Activated naive CD4-positive, alpha-beta T cell treated with anti-CD3 and anti-CD28 coated beads for 36 hours (primary cell): ENCODE data around the gene TSPAN6. TPM values are rescaled to one million over a fixed set of nuclear protein-coding genes. Genes with fewer than 3 reads are reported as not detected.

Source experiments
- CTCF ChIA-PET: fragments of 350-600 bp; sonication (Branson Sonifier 250); formaldehyde crosslinking; loops from one replicate; lab custom pipeline; 2021; ENCODE audit warnings: antibody characterized with exemption; lab: Charles Lee
- DNase-seq: peaks from one replicate; pipeline ENCODE4 v3.0.0-alpha.2; 2020
- H3K27ac Mint-ChIP-seq: one replicate; pipeline ENCODE4 v1.8.0; 2021; ENCODE audit warnings: mild to moderate bottlenecking, mixed read lengths
- H3K27me3 Mint-ChIP-seq: one replicate; pipeline ENCODE4 v1.8.0; 2021; ENCODE audit warnings: low read depth, mixed read lengths
- H3K36me3 Mint-ChIP-seq: one replicate; pipeline ENCODE4 v1.8.0; 2021; ENCODE audit warnings: low read depth, mixed read lengths
- H3K4me1 Mint-ChIP-seq: one replicate; pipeline ENCODE4 v1.8.0; 2021; ENCODE audit warnings: low read depth, mixed read lengths
- H3K4me3 Mint-ChIP-seq: one replicate; pipeline ENCODE4 v1.8.0; 2021; ENCODE audit warnings: mild to moderate bottlenecking, moderate library complexity, mixed read lengths
- H3K9me3 Mint-ChIP-seq: one replicate; pipeline ENCODE4 v1.8.0; 2021; ENCODE audit warnings: mixed read lengths
- intact Hi-C: fragments of 100-400 bp; cut with micrococcal nuclease; formaldehyde crosslinking; loops from one replicate; pipeline ENCODE4 v1.15.1; 2023
- total RNA-seq, 2 experiments: library from RNA; stranded (reverse); gene quantifications; one replicate each; pipeline ENCODE4 v1.2.3, GENCODE V29; 2021

Gene TSPAN6
- total RNA-seq, 2 experiments from 2014 or later = 0.42 to 0.57 TPM

DNA sequence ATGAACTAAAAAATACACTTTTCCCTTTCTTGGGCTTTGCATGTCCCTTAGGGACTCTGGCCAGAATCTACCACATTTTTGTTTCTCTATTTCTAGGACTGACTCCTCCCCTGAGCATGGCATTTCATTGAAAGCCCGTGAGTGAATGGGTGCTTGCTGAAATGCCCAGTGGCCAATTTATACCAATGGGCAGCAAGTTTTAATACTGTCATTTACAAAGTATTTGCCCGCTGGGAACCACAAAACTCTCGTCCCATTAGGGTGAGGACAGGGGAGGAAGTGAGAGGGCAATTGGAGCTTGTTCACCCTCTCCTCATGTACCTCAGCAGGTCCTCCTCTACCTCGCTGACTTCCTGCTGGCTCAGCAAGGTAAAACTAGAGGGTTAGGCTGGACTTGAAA lies 8.5 kb upstream of the TSPAN6 start:
- Mint-ChIP-seq H3K4me1 (no peaks in the 10 kb centered on the region), H3K27me3 (no peaks in the 10 kb centered on the region), H3K4me3 (no peak overlapping the region), H3K27ac (no peak overlapping the region), H3K9me3 (no peaks in the 10 kb centered on the region), H3K36me3 (no peaks in the 10 kb centered on the region)
- intact Hi-C loops = no loop called here
- DNase-seq = no peak
- CTCF ChIA-PET = no interaction called here

DNA sequence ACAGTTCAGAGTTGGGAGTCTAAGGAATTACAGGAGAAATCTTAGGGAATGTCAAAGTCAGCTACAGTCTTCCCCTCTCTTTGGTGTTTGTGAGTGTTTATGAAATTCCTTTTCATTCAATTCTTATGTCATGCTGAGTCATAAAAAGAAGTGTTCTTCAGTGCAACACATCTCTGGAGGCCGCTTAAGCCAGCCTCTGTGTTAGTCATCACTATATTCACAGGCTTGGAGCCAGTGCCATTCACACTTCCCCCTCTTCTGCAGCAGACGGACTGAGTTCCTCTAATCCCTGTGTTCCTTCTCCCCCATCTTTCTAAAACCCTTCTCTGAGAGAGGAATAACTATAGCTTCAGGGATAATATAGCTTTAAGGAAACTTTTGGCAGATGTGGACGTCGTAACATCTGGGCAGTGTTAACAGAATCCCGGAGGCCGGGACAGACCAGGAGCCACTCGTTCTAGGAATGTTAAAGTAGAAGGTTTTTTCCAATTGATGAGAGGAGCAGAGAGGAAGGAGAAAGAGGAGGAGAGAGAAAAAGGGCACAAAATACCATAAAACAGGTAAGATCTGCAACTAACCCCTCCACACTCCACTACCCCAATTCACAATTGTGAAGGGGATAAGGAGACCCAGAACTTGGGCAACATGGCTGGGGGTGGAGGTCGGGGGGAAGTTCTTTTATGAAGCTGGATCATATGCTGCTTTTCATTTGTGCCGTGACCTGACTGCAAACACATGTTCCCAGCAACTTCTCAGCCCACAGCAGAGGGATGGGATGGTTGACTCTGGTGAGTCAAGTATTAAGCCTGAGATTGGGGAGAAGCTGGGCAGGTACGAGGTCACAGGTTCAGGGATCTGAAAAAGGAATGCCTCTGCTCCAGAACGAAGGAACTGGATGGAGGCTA lies 7.6 kb upstream of the TSPAN6 start, which contains the start of gene SRPX2:
SRPX2 (plus strand) TSS at position 244 of the 905 bp plus-strand sequence. CDS start 2,124 bp downstream, outside the sequence.
- Mint-ChIP-seq H3K36me3 (no peaks in the 10 kb centered on the region), H3K9me3 (no peaks in the 10 kb centered on the region), H3K4me1 (no peaks in the 10 kb centered on the region), H3K4me3 (no peak within 1 kb of the TSS), H3K27me3 (no peaks in the 10 kb centered on the region), H3K27ac (no peak within 1 kb of the TSS)
- CTCF ChIA-PET = interaction anchor here (0.6 to 0.7 kb wide), 2 partner anchors 11 to 41 kb away, joined by 3 to 4 read pairs; no protein-coding TSS in a partner anchor
- DNase-seq = no peak
- intact Hi-C loops = no loop called here

DNA sequence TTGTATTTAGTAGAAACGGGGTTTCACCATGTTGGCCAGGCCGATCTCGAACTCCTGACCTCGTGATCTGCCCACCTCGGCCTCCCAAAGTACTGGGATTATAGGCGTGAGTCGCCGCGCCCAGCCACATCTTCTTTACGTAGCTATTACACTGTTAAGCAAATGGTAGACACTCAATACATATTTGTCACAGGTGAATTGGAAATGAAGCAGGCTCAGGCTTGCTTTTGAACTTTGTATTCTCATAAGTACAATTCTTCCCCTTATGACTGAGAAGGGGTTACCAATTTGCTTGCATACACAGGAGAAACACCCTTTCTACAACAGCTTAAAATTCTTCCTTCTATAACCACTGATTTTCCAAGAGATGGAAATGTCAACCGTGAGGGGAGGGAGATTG lies 6.6 kb upstream of the TSPAN6 start:
- no peaks in the 10 kb centered on the region for H3K36me3 Mint-ChIP-seq
- CTCF ChIA-PET = no interaction called here

DNA sequence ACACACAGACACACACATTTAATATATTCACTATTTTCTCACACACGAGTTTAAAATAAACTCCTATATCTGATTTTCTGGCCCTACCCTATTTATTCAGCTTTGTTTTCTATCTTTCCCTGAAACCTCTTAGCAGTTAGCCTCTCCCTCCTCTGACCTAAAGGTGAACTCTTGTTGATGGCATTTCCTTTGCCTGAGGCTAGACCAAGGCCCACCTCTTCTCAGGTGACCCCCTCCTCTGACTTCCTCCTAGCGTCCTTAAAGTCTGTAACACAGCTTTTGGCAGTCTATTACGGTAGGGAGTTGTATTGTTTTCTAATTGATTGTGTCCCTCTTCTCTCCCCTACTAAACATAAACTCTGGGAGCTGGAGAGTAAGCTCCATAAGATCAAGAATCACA lies 5.7 kb upstream of the TSPAN6 start:
- Mint-ChIP-seq H3K27me3 (no peaks in the 10 kb centered on the region), H3K9me3 (no peaks in the 10 kb centered on the region), H3K4me3 (no peak overlapping the region), H3K27ac (no peak overlapping the region), H3K36me3 (no peaks in the 10 kb centered on the region), H3K4me1 (no peaks in the 10 kb centered on the region)
- intact Hi-C loops = no loop called here
- CTCF ChIA-PET = no interaction called here
- no peak for DNase-seq

More for the DNA sequence above, 6.6 kb upstream of the TSPAN6 start:
- Mint-ChIP-seq H3K9me3 (no peaks in the 10 kb centered on the region), H3K27me3 (no peaks in the 10 kb centered on the region), H3K4me1 (no peaks in the 10 kb centered on the region), H3K4me3 (no peak overlapping the region), H3K27ac (no peak overlapping the region)
- DNase-seq = no peak
- intact Hi-C loops = no loop called here

DNA sequence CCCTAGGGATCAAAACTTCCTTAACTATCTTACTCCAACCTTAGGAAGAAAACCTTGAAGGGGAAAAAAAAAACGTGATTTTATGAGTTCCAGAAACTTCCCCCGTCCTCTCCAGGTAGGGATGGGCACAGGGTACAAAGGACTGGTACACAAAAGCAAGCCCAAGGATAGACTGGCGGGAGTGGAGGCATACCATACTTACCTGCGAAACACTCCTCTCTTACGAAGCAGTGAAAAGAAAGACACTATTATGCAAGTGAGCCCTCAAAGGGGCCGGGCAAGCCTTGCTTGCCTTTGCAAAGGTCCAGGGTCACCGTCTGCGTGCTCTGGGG lies 651 bp downstream of the TSPAN6 start:
- H3K27me3 Mint-ChIP-seq = peaks cover 3% of the 10 kb centered on the region
- peaks cover 6% of the 10 kb centered on the region for H3K4me1 Mint-ChIP-seq
- DNase-seq = no peak
- H3K9me3 Mint-ChIP-seq = no peaks in the 10 kb centered on the region
- no peaks in the 10 kb centered on the region for H3K36me3 Mint-ChIP-seq
- CTCF ChIA-PET = interaction anchor here (0.8 to 2.5 kb wide), 4 partner anchors 13 to 124 kb away, joined by 3 to 12 read pairs (median 6); no protein-coding TSS in a partner anchor
- H3K4me3 Mint-ChIP-seq = peak overlapping the region; percentile 86
- H3K27ac Mint-ChIP-seq = no peak overlapping the region
- intact Hi-C loops = loop anchor here (1.0 to 10.0 kb wide), 4 partner anchors 10 to 191 kb away; no protein-coding TSS in a partner anchor

DNA sequence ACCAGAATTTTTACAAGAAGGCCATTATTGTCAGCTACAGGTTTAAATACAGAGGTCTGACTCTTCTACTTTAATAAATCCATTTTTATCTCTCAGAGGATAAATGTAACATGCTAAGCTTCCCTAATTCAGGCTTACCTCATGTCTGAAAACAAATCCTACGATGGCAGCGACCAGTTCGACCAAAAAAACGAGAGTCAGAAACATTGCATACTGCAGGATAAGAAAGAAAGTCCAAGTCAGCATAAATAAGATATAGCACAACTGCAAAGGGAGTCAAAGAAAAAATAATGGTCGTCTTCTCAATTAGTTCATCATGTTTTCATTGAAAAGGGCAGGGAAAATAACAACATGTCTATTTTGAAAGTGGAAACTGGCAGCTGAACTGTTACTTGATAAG lies 1.6 kb downstream of the TSPAN6 start:
- peaks cover 6% of the 10 kb centered on the region for H3K4me1 Mint-ChIP-seq
- H3K27ac Mint-ChIP-seq = no peak overlapping the region
- no peak for DNase-seq
- H3K9me3 Mint-ChIP-seq = no peaks in the 10 kb centered on the region
- H3K4me3 Mint-ChIP-seq = no peak overlapping the region
- no peaks in the 10 kb centered on the region for H3K36me3 Mint-ChIP-seq
- intact Hi-C loops = loop anchor here (10.0 kb wide), 1 partner anchor 190 kb away; no protein-coding TSS in a partner anchor
- CTCF ChIA-PET = interaction anchor here (1.0 kb wide), 1 partner anchor 123 kb away, joined by 3 read pairs; no protein-coding TSS in a partner anchor
- peaks cover 3% of the 10 kb centered on the region for H3K27me3 Mint-ChIP-seq

DNA sequence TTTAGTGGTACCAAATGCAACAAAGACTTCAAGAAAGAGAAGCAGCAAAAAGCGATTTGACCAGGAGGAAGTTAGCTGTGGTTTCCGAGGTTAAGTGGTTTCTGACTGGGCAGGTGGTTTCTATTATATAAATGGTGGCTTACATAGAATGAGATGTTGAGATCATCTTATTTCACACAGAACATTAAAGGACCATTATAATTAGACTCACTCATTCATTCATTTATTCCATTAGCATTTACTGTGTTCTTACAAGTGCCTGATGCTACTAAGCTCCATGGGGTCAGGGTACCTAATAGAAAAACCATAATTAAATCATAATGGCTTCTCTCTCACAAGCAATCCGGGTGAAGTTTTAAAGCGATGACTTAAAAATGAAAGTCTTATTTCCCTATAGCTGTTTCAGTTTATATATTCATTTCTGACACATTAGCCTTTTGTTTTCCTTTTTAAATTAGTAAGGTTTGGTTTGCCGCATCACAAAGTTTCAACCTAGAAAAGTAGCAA lies 10.6 kb downstream of the TSPAN6 start:
- peaks cover 10% of the 10 kb centered on the region for H3K4me1 Mint-ChIP-seq
- H3K36me3 Mint-ChIP-seq = no peaks in the 10 kb centered on the region
- intact Hi-C loops = loop anchor here (1.0 kb wide), 1 partner anchor 10 kb away; the partner anchor contains the start of gene TSPAN6
- no peak overlapping the region for H3K4me3 Mint-ChIP-seq
- peak; percentile 21 for DNase-seq
- no peaks in the 10 kb centered on the region for H3K9me3 Mint-ChIP-seq
- no peak overlapping the region for H3K27ac Mint-ChIP-seq
- no peaks in the 10 kb centered on the region for H3K27me3 Mint-ChIP-seq
- CTCF ChIA-PET = no interaction called here

DNA sequence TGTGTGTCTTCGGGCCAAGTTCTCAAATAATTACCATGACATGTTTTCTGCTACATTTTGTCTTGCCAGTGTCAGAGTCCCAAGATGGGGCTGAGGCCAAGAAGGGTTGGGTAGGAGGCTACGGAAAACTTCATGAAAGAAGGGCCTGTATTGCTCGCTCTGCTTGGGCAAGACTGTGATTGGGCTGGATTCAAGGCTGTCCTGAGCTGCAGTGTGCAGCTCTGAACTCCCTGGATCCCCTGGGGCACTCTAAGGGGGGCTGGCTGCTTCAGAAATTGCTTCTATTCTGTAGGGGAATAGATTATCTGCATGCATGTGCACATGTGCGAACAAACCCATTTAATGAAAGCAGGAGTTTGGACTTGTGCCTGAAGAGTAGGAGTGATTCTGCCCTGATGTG lies 13.6 kb downstream of the TSPAN6 start:
- no peak for DNase-seq
- H3K27ac Mint-ChIP-seq = no peak overlapping the region
- H3K4me1 Mint-ChIP-seq = peaks cover 10% of the 10 kb centered on the region
- CTCF ChIA-PET = no interaction called here
- no peaks in the 10 kb centered on the region for H3K27me3 Mint-ChIP-seq
- H3K9me3 Mint-ChIP-seq = no peaks in the 10 kb centered on the region
- H3K36me3 Mint-ChIP-seq = no peaks in the 10 kb centered on the region
- intact Hi-C loops = no loop called here
- no peak overlapping the region for H3K4me3 Mint-ChIP-seq

DNA sequence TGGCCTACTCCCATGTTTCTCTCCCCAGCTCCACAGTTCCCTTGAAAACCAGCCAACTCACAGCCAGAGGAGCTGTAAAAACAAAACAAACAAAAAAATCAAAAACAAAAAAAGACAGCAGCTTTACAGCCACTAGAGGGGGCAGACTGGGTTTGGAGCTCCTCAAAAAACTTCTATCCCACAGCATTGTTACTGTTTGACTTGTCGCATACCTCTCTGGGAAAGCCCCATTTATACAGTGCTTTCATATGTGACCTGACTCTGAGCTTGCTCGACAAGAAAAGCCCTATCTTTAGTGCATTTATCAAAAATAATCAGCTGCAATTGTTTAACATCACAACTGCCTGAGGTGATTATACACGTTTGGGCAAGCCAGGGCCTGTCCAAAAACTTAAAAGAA lies 21.6 kb downstream of the TSPAN6 start:
- intact Hi-C loops = loop anchor here (1.0 kb wide), 1 partner anchor 21 kb away; the partner anchor contains the start of gene TSPAN6
- Mint-ChIP-seq H3K4me3 (no peak overlapping the region), H3K36me3 (no peaks in the 10 kb centered on the region), H3K27me3 (peaks cover 9% of the 10 kb centered on the region), H3K9me3 (no peaks in the 10 kb centered on the region), H3K27ac (no peak overlapping the region), H3K4me1 (peaks cover 1% of the 10 kb centered on the region)
- CTCF ChIA-PET = interaction anchor here (0.8 to 1.6 kb wide), 5 partner anchors 22 to 154 kb away, joined by 3 to 8 read pairs (median 3); partner anchors contain the start of gene TSPAN6
- DNase-seq = peak; percentile 13

DNA sequence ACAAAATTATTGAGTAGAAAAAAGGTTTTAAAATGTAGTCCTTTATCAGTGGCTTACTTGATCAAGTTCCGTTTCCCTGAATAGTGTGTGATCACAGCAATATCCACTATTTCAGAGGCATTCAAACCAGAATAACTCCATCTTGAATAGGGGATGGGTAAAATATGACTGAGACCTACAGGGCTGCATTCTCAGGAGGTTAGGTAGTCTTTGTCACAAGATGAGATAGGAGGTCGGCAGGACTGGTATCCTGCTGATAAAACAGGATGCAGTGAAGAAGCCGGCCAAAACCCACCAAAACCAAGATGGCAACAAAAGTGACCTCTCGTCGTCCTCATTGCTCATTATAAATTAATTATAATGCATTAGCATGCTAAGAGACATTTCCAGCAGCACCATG lies 24.7 kb downstream of the TSPAN6 start:
- H3K9me3 Mint-ChIP-seq = no peaks in the 10 kb centered on the region
- H3K27ac Mint-ChIP-seq = no peak overlapping the region
- intact Hi-C loops = no loop called here
- no peaks in the 10 kb centered on the region for H3K36me3 Mint-ChIP-seq
- DNase-seq = no peak
- no peak overlapping the region for H3K4me3 Mint-ChIP-seq
- H3K27me3 Mint-ChIP-seq = peaks cover 9% of the 10 kb centered on the region
- CTCF ChIA-PET = no interaction called here
- H3K4me1 Mint-ChIP-seq = peaks cover 1% of the 10 kb centered on the region

DNA sequence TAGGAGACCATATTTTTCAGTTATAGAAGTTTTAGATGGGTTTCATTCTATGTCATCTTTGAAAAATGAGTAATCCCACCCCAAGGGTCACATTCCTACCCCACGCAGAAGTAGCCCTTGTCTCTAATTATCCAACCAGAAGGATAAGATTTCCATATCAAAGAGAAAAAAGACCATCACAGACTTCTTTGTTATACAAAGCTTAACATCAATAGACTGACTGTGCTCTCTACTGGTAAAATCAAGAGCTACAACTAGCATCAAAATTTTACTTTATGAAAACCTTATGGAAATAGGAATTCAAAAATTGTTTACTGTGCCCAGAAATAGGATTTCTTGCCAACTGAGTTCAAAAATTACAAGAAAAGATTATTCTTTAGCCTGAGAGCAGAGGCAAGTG lies 27.0 kb downstream of the TSPAN6 start:
- no peaks in the 10 kb centered on the region for H3K36me3 Mint-ChIP-seq
- H3K4me1 Mint-ChIP-seq = no peaks in the 10 kb centered on the region
- CTCF ChIA-PET = no interaction called here
- no peak overlapping the region for H3K4me3 Mint-ChIP-seq
- H3K27me3 Mint-ChIP-seq = peaks cover 5% of the 10 kb centered on the region
- DNase-seq = no peak
- intact Hi-C loops = no loop called here
- no peak overlapping the region for H3K27ac Mint-ChIP-seq
- no peaks in the 10 kb centered on the region for H3K9me3 Mint-ChIP-seq

DNA sequence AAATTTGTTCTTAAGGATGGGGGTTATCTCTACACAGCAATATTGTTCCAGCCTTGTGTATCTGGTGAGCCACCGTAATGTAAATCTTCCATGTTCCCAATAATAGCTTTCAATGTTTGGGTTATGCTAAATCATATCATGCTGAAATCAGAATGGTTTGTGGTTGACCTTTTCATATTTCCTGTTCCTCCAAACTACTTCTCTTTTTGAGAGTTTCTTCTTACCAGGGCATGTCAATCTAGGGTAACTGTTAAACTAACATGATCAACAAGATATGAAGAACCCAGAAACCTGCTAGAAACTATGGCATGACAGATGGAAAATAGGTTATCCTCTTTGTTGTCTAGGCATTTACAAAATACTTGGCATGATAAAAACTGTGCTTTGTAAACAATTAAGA lies 29.9 kb downstream of the TSPAN6 start:
- no peak for DNase-seq
- H3K27ac Mint-ChIP-seq = no peak overlapping the region
- H3K4me1 Mint-ChIP-seq = no peaks in the 10 kb centered on the region
- CTCF ChIA-PET = no interaction called here
- no peak overlapping the region for H3K4me3 Mint-ChIP-seq
- H3K36me3 Mint-ChIP-seq = no peaks in the 10 kb centered on the region
- intact Hi-C loops = no loop called here
- no peaks in the 10 kb centered on the region for H3K9me3 Mint-ChIP-seq
- H3K27me3 Mint-ChIP-seq = no peaks in the 10 kb centered on the region
